ENCODE results near the gene PPIL6.

GRCh38 chr6:109428889-109429477, 11.4 kb downstream of the PPIL6 start:
- TF ChIP-seq POLR2A (IDR thresholded peaks at IDR 0.05) (no peak), CTCF (IDR thresholded peaks at IDR 0.05) (no peak)
